Neural progenitor cell (in vitro differentiated cells): ENCODE measurements around the gene ITGA5. TPM values are rescaled to one million over a fixed set of nuclear protein-coding genes. Genes with fewer than 3 reads are reported as not detected.

Source experiments
- DNase-seq: peaks from one replicate; pipeline ENCODE4 v3.0.0-alpha.2; 2016; ENCODE audit warnings: low spot score
- H2AFZ ChIP-seq: fragments of 200-600 bp; sonication (generic); replicated peaks from 2 replicates; pipeline ENCODE4 v1.6.1; 2016; ENCODE audit warnings: antibody characterized with exemption
- H3F3A ChIP-seq: fragments of 200-600 bp; sonication (generic); 2 replicates; pipeline ENCODE4 v1.6.1; 2016; ENCODE audit warnings: antibody characterized with exemption, low read depth
- H3K27ac ChIP-seq: fragments of 200-600 bp; sonication (generic); 2 replicates; pipeline ENCODE4 v1.5.1; 2016; ENCODE audit warnings: mild to moderate bottlenecking
- H3K27me3 ChIP-seq: fragments of 200-600 bp; sonication (generic); 2 replicates; pipeline ENCODE4 v1.6.1; 2016; ENCODE audit warnings: mild to moderate bottlenecking, moderate library complexity
- H3K36me3 ChIP-seq: fragments of 200-600 bp; sonication (generic); 2 replicates; pipeline ENCODE4 v1.5.1; 2016
- H3K4me1 ChIP-seq: fragments of 200-600 bp; sonication (generic); 2 replicates; pipeline ENCODE4 v1.6.1; 2016; ENCODE audit warnings: mixed run types
- H3K4me2 ChIP-seq: fragments of 200-600 bp; sonication (generic); 2 replicates; pipeline ENCODE4 v1.6.1; 2016
- H3K4me3 ChIP-seq: fragments of 200-600 bp; sonication (generic); 2 replicates; pipeline ENCODE4 v1.5.1; 2016
- H3K79me2 ChIP-seq: fragments of 200-600 bp; sonication (generic); 2 replicates; pipeline ENCODE4 v1.6.1; 2016; ENCODE audit warnings: low read depth
- H3K9ac ChIP-seq: fragments of 200-600 bp; sonication (generic); 2 replicates; pipeline ENCODE4 v1.6.1; 2016
- H3K9me3 ChIP-seq: fragments of 200-600 bp; sonication (generic); 2 replicates; pipeline ENCODE4 v1.5.1; 2016; ENCODE audit warnings: low read depth
- H4K20me1 ChIP-seq: fragments of 200-600 bp; sonication (generic); 2 replicates; pipeline ENCODE4 v1.6.1; 2016; ENCODE audit warnings: low read depth
- H3K27ac Mint-ChIP-seq: 3 replicates; pipeline ENCODE4 v1.8.0; 2021; ENCODE audit warnings: mixed read lengths
- H3K27me3 Mint-ChIP-seq: 2 replicates; pipeline ENCODE4 v1.8.0; 2022; ENCODE audit warnings: low read depth, mild to moderate bottlenecking, inconsistent platforms, moderate library complexity, mixed read lengths; ENCODE audit not compliant: insufficient read depth
- H3K36me3 Mint-ChIP-seq: 3 replicates; pipeline ENCODE4 v1.8.0; 2021; ENCODE audit warnings: mixed read lengths
- H3K4me1 Mint-ChIP-seq: 3 replicates; pipeline ENCODE4 v1.8.0; 2021; ENCODE audit warnings: mixed read lengths
- H3K4me3 Mint-ChIP-seq: 3 replicates; pipeline ENCODE4 v1.8.0; 2021; ENCODE audit warnings: mild to moderate bottlenecking, moderate library complexity, mixed read lengths
- H3K9me3 Mint-ChIP-seq: 3 replicates; pipeline ENCODE4 v1.8.0; 2020; ENCODE audit warnings: mixed read lengths
- CTCF ChIP-seq: fragments of 200-600 bp; sonication (generic); IDR thresholded peaks from 2 replicates; pipeline ENCODE4 v1.5.1; 2017; ENCODE audit warnings: antibody characterized with exemption, mild to moderate bottlenecking
- EZH2 ChIP-seq: fragments of 200-600 bp; sonication (generic); IDR thresholded peaks from 2 replicates; pipeline ENCODE4 v1.6.1; 2017; ENCODE audit warnings: antibody characterized with exemption, mild to moderate bottlenecking, moderate library complexity
- EZH2phosphoT487 ChIP-seq: fragments of 200-600 bp; sonication (generic); IDR thresholded peaks from 2 replicates; pipeline ENCODE4 v1.6.1; 2017; ENCODE audit warnings: antibody characterized with exemption
- total RNA-seq: library from RNA; depleted of rRNA; stranded (reverse); fragments of >200 nt; gene quantifications from 2 replicates; pipeline ENCODE4 v1.2.3, GENCODE V29; 2015; ENCODE audit warnings: low replicate concordance

The ITGA5 gene
- total RNA-seq, 1 donor from 2014 or later, result 37.7 TPM

- H3K27ac Mint-ChIP-seq, result no peak overlapping the region
- peak overlapping the region; percentile 24 for H3K4me3 Mint-ChIP-seq
- no peaks in the 10 kb centered on the region for H3K9me3 Mint-ChIP-seq
- no peaks in the 10 kb centered on the region for H3K4me1 ChIP-seq
- H3K27me3 ChIP-seq, result no peaks in the 10 kb centered on the region
- no peak overlapping the region for H3K4me2 ChIP-seq
- H3K4me3 ChIP-seq, result no peak overlapping the region
- no peaks in the 10 kb centered on the region for H3K36me3 ChIP-seq
- no peak for TF ChIP-seq EZH2
- TF ChIP-seq EZH2phosphoT487, result no peak
- TF ChIP-seq CTCF, result no peak
- H3K27me3 Mint-ChIP-seq, result peaks cover 10% of the 10 kb centered on the region
- no peaks in the 10 kb centered on the region for H3K79me2 ChIP-seq
- peaks cover 4% of the 10 kb centered on the region for H4K20me1 ChIP-seq
- no peak overlapping the region for H3K9ac ChIP-seq
- H3K4me1 Mint-ChIP-seq, result peaks cover 4% of the 10 kb centered on the region
- no peak for DNase-seq
- H3K36me3 Mint-ChIP-seq, result peaks cover 42% of the 10 kb centered on the region
- no peak overlapping the region for H3K27ac ChIP-seq
- H3F3A ChIP-seq, result peaks cover 5% of the 10 kb centered on the region
- H3K9me3 ChIP-seq, result no peaks in the 10 kb centered on the region
- no peak overlapping the region for H2AFZ ChIP-seq
These were observed 14.0 kb downstream of the ITGA5 start for GRCh38 chr12:54405106-54405505.

- Mint-ChIP-seq H3K27me3 (peaks cover 7% of the 10 kb centered on the region), H3K27ac (no peak overlapping the region), H3K9me3 (no peaks in the 10 kb centered on the region), H3K4me1 (peaks cover 4% of the 10 kb centered on the region), H3K4me3 (no peak overlapping the region), H3K36me3 (peaks cover 43% of the 10 kb centered on the region)
- H3F3A ChIP-seq, result peaks cover 12% of the 10 kb centered on the region
- no peak overlapping the region for H2AFZ ChIP-seq
- no peaks in the 10 kb centered on the region for H3K9me3 ChIP-seq
- H3K4me2 ChIP-seq, result no peak overlapping the region
- no peaks in the 10 kb centered on the region for H3K4me1 ChIP-seq
- H3K79me2 ChIP-seq, result no peaks in the 10 kb centered on the region
- H3K4me3 ChIP-seq, result no peak overlapping the region
- H4K20me1 ChIP-seq, result peaks cover 4% of the 10 kb centered on the region
- H3K27me3 ChIP-seq, result no peaks in the 10 kb centered on the region
- no peak overlapping the region for H3K27ac ChIP-seq
- DNase-seq, result peak; percentile 84
- H3K36me3 ChIP-seq, result no peaks in the 10 kb centered on the region
- TF ChIP-seq CTCF, result peak; percentile 100
- no peak for TF ChIP-seq EZH2
- H3K9ac ChIP-seq, result no peak overlapping the region
These were observed 14.7 kb downstream of the ITGA5 start for GRCh38 chr12:54404061-54405004.

GRCh38 chr12:54401119-54401518, 17.9 kb downstream of the ITGA5 start:
- Histone ChIP-seq H4K20me1 (peaks cover 4% of the 10 kb centered on the region), H2AFZ (no peak overlapping the region), H3K4me1 (no peaks in the 10 kb centered on the region), H3K27me3 (no peaks in the 10 kb centered on the region), H3F3A (peaks cover 12% of the 10 kb centered on the region), H3K36me3 (no peaks in the 10 kb centered on the region), H3K79me2 (no peaks in the 10 kb centered on the region), H3K9me3 (no peaks in the 10 kb centered on the region), H3K4me3 (no peak overlapping the region), H3K27ac (no peak overlapping the region), H3K4me2 (no peak overlapping the region), H3K9ac (no peak overlapping the region)
- Mint-ChIP-seq H3K9me3 (no peaks in the 10 kb centered on the region), H3K27me3 (peaks cover 3% of the 10 kb centered on the region), H3K4me3 (no peak overlapping the region), H3K36me3 (peaks cover 39% of the 10 kb centered on the region), H3K27ac (no peak overlapping the region), H3K4me1 (peaks cover 4% of the 10 kb centered on the region)
- no peak for DNase-seq
- TF ChIP-seq EZH2 (no peak), CTCF (no peak), EZH2phosphoT487 (no peak)
